Measurements from ENCODE around the gene ISM1. TPM values are rescaled to one million over a fixed set of nuclear protein-coding genes. Genes with fewer than 3 reads are reported as not detected.

The ISM1 gene
- total RNA-seq, 6 donors from 2014 or later, result 2.2 to 7.4 (median 2.3) TPM; not detected in 1

- DNase-seq, result peak; percentile 35 to 87
- peak; percentile 58 to 82 for ATAC-seq (ENCODE audit: low FRiP score in 2 of 2)
- Histone ChIP-seq H3K36me3 (no peaks in the 10 kb centered on the region), H3K4me3 (peak overlapping the region; percentile 60 to 70 (median 63)), H3K27me3 (peaks cover 0 to 27% (median 5%) of the 10 kb centered on the region in 4 donors), H3K9me3 (no peaks in the 10 kb centered on the region), H3K27ac (peak overlapping the region; percentile 1 to 59 (median 42)), H3K4me1 (peaks cover 18 to 30% (median 20%) of the 10 kb centered on the region in 4 donors)
- no peak for TF ChIP-seq EP300 (IDR thresholded peaks at IDR 0.05)
- peak in 1 of 2 donors; percentile 63 for TF ChIP-seq POLR2AphosphoS5 (IDR thresholded peaks at IDR 0.05)
- TF ChIP-seq POLR2A (IDR thresholded peaks at IDR 0.05), result no peak
- no peak for TF ChIP-seq CTCF (IDR thresholded peaks at IDR 0.05)
- WGBS, 2 donors, result 1% methylated on average over 16 to 34 of the region's 63 CpGs
These were observed 725 bp upstream of the ISM1 start for GRCh38 chr20:13220194-13220903.

- DNase-seq (no peak), ATAC-seq (ENCODE audit: low FRiP score in 2 of 2) (no peak)
- WGBS, 2 donors, result 4% methylated on average over 10 of the region's 56 CpGs; no CpG with 5 or more reads in 1 of the 2 donors
- Histone ChIP-seq H3K4me3 (peak overlapping the region; percentile 60 to 70 (median 63)), H3K9me3 (no peaks in the 10 kb centered on the region), H3K27ac (peak overlapping the region in 1 of 4 donors; percentile 50), H3K4me1 (peaks cover 18 to 30% (median 20%) of the 10 kb centered on the region in 4 donors), H3K27me3 (peaks cover 0 to 27% (median 5%) of the 10 kb centered on the region in 4 donors), H3K36me3 (no peaks in the 10 kb centered on the region)
- TF ChIP-seq EP300 (IDR thresholded peaks at IDR 0.05), result no peak
- TF ChIP-seq POLR2A (IDR thresholded peaks at IDR 0.05), result no peak
- TF ChIP-seq CTCF (IDR thresholded peaks at IDR 0.05), result no peak
These were observed 219 bp downstream of the ISM1 start for GRCh38 chr20:13221313-13221672.

GRCh38 chr20:13221673-13222318 lies 722 bp downstream of the ISM1 start:
- 3 to 4% methylated on average over 10 to 17 of the region's 59 CpGs for WGBS, 2 donors
- Histone ChIP-seq H3K27me3 (peaks cover 0 to 27% (median 5%) of the 10 kb centered on the region in 4 donors), H3K27ac (peak overlapping the region in 1 of 4 donors; percentile 50), H3K9me3 (no peaks in the 10 kb centered on the region), H3K36me3 (no peaks in the 10 kb centered on the region), H3K4me3 (peak overlapping the region; percentile 50 to 70 (median 62)), H3K4me1 (peaks cover 18 to 30% (median 20%) of the 10 kb centered on the region in 4 donors)
- DNase-seq, result peak; percentile 44 to 93
- TF ChIP-seq EP300 (IDR thresholded peaks at IDR 0.05), result no peak
- TF ChIP-seq CTCF (IDR thresholded peaks at IDR 0.05), result peak in 2 of 6 experiments; percentile 25 to 42
- no peak for TF ChIP-seq POLR2AphosphoS5 (IDR thresholded peaks at IDR 0.05)
- peak; percentile 31 to 84 for ATAC-seq (ENCODE audit: low FRiP score in 2 of 2)

- H3K36me3 ChIP-seq, result no peaks in the 10 kb centered on the region
- no peak for DNase-seq
- H3K9me3 ChIP-seq, result no peaks in the 10 kb centered on the region
- peaks cover 18 to 30% (median 20%) of the 10 kb centered on the region in 4 donors for H3K4me1 ChIP-seq
- peaks cover 0 to 27% (median 5%) of the 10 kb centered on the region in 4 donors for H3K27me3 ChIP-seq
- peak overlapping the region in 1 of 4 donors; percentile 50 for H3K27ac ChIP-seq
- WGBS, 2 donors, result 32 to 42% methylated on average over 8 of the region's 8 CpGs
- peak overlapping the region in 3 of 4 donors; percentile 60 to 70 (median 64) for H3K4me3 ChIP-seq
- TF ChIP-seq POLR2AphosphoS5 (IDR thresholded peaks at IDR 0.05) (no peak), POLR2A (IDR thresholded peaks at IDR 0.05) (no peak), EP300 (IDR thresholded peaks at IDR 0.05) (no peak), CTCF (IDR thresholded peaks at IDR 0.05) (no peak)
- ATAC-seq (ENCODE audit: low FRiP score in 2 of 2), result no peak
These were observed 1.2 kb downstream of the ISM1 start for GRCh38 chr20:13222319-13222716.

All from upper lobe of left lung (tissue), 6 donors.